Immature natural killer cell (primary cell): ENCODE data around the gene CDC42EP5. TPM values are rescaled to one million over a fixed set of nuclear protein-coding genes. Genes with fewer than 3 reads are reported as not detected.

Experiments used
- DNase-seq, 3 donors: peaks; one replicate each; pipeline ENCODE4 v3.0.0; 2022; ENCODE audit warnings: mixed read lengths in 1 of 3
- H3K27ac Mint-ChIP-seq, 6 donors: one replicate each; pipeline ENCODE4 v1.8.0; 2020; ENCODE audit warnings: mixed read lengths in 6 of 6, mild to moderate bottlenecking in 5 of 6, inconsistent platforms in 4 of 6, moderate library complexity in 3 of 6
- H3K27me3 Mint-ChIP-seq, 3 donors: one replicate each; pipeline ENCODE4 v1.8.0; 2020 to 2021; ENCODE audit warnings: low read depth in 3 of 3, mild to moderate bottlenecking in 3 of 3, mixed read lengths in 3 of 3, moderate library complexity in 3 of 3, inconsistent platforms in 1 of 3
- H3K36me3 Mint-ChIP-seq, 3 donors: one replicate each; pipeline ENCODE4 v1.8.0; 2020; ENCODE audit warnings: mixed read lengths in 3 of 3, inconsistent platforms in 2 of 3, mild to moderate bottlenecking in 2 of 3
- H3K4me1 Mint-ChIP-seq, 2 donors: one replicate each; pipeline ENCODE4 v1.8.0; 2020; ENCODE audit warnings: inconsistent platforms in 2 of 2, mild to moderate bottlenecking in 2 of 2, mixed read lengths in 2 of 2, moderate library complexity in 1 of 2
- H3K4me3 Mint-ChIP-seq, 5 donors: one replicate each; pipeline ENCODE4 v1.8.0; 2020; ENCODE audit warnings: mild to moderate bottlenecking in 5 of 5, mixed read lengths in 5 of 5, inconsistent platforms in 3 of 5, moderate library complexity in 3 of 5
- H3K9me3 Mint-ChIP-seq, 6 donors: one replicate each; pipeline ENCODE4 v1.8.0; 2020; ENCODE audit warnings: mild to moderate bottlenecking in 6 of 6, mixed read lengths in 6 of 6, inconsistent platforms in 4 of 6, moderate library complexity in 3 of 6
- polyA plus RNA-seq, 3 donors: library from polyadenylated mRNA; unstranded; fragments of 300-500 nt; fragmentation: Illumina TruSeq; gene quantifications; one replicate each; pipeline ENCODE4 v1.2.3, GENCODE V29; 2021

The CDC42EP5 gene
- polyA plus RNA-seq, 3 donors from 2014 or later, result not detected

DNA sequence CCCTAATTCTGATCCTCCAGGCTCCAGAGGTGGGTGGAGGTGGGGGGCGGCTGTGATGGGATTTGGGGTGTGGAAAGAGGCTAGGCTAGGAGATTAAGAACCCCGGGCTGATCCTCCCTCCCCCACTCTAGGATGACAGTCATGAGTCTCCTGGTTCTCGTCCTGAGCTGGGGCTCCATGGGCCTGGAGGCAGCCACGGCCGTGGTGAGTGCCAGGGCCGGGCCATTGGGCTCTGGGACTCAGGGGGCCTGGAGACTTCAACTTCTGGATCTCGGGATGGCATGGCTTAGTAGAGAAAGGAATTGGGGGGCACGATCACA, 44.0 kb downstream of the CDC42EP5 start:
- Mint-ChIP-seq H3K27ac (no peak overlapping the region), H3K27me3 (peaks cover 11 to 25% (median 19%) of the 10 kb centered on the region in 3 donors), H3K4me3 (no peak overlapping the region)

DNA sequence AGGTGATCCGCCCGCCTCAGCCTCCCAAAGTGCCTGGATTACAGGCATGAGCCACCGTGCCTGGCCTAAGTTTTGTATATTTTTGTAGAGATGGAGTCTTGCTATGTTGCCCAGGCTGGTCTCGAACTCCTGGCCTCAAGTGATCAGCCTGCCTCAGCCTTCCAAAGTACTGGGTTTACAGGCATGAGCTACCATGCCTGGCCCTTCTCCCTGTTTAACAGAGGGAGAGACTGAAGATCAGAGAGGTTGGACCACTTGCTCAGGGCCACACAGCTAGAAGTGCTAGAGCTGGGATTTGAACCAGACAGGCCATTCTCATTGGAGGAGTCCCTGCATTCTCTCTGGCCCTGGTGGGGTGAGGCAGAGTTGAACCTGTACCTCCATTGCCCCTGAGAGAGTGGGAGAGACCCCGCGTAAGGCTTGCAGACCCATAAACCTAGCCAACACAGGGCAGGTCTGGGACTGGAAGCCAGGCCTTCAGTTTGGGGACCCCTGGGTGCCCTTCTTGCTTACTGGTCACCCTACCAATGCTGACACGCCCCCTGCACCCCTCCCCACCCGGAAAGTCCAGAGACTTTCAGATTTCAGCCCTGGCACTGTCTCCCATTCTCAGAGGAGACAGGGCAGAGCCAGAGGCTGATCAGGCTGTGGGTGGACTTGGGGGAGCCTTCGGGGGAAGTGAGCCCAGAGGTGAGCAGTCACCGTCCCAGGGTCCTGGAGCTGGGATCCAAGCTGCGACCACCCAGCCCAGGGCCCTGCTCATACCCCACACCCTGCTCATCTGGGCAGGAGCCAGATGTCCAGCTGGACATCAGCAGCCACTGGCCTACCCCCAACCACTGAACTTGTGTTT, 44.5 kb downstream of the CDC42EP5 start:
- no peak for DNase-seq
- Mint-ChIP-seq H3K27me3 (peaks cover 11 to 23% (median 19%) of the 10 kb centered on the region in 3 donors), H3K9me3 (no peaks in the 10 kb centered on the region), H3K27ac (no peak overlapping the region), H3K36me3 (no peaks in the 10 kb centered on the region), H3K4me1 (peaks cover 5 to 6% of the 10 kb centered on the region in 2 donors), H3K4me3 (no peak overlapping the region)

More for the DNA sequence above, 44.0 kb downstream of the CDC42EP5 start:
- Mint-ChIP-seq H3K36me3 (no peaks in the 10 kb centered on the region), H3K4me1 (peaks cover 8 to 10% of the 10 kb centered on the region in 2 donors), H3K9me3 (no peaks in the 10 kb centered on the region)
- DNase-seq, result no peak

DNA sequence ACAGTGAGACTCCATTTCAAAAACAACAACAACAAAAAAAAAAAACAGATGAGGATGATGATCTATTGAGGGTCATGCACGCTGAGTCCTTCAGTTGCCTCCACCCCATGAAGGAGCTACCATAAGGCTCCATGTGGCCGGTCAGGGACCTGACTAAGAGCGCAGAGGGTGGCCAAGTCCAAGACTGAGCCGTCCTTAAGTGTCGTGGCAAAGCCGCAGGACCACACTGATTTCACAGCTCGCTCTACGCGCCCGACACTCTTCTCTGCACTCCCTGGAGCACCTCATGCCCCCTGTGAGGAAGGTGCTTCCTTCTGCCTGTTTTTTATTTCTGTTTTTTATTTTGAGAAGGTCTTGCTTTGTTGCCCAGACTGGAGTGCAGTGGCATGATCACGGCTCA, 45.5 kb downstream of the CDC42EP5 start:
- no peak for DNase-seq
- peaks cover 5 to 6% of the 10 kb centered on the region in 2 donors for H3K4me1 Mint-ChIP-seq
- H3K9me3 Mint-ChIP-seq, result no peaks in the 10 kb centered on the region
- H3K27me3 Mint-ChIP-seq, result peaks cover 11 to 24% (median 19%) of the 10 kb centered on the region in 3 donors
- no peak overlapping the region for H3K4me3 Mint-ChIP-seq
- H3K27ac Mint-ChIP-seq, result no peak overlapping the region
- no peaks in the 10 kb centered on the region for H3K36me3 Mint-ChIP-seq

DNA sequence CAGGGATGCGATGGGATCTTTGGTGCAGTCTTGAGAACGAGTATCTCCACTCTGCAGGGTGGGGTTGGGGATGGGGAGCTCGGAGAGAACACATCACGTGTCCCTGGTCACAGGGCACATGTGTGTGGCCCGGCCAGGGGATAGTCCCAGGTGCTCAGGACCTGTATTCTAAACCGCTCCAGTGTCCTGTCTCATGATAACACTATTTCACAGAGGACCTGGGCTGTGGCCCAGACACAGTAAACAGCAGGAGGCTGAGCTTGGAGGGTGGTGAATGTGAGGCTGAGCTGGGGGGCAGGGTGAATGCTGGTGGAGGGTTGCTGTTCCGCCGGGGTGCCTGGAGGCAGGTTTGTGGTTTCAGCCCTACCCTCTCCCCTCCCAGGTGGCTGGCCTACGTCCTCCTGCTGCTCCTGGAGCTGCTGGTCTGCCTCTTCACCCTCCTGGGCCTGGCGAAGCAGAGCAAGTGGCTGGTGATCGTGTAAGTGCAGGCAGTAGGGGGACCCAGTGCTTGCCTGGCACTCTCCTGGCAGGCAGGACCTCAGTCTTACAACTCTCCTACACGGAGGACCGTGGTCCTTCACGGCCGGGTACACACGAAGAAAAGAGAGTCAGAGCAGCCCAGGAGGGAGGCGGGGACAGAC, 46.7 kb downstream of the CDC42EP5 start:
- no peaks in the 10 kb centered on the region for H3K9me3 Mint-ChIP-seq
- DNase-seq, result no peak
- H3K27ac Mint-ChIP-seq, result no peak overlapping the region
- no peak overlapping the region for H3K4me3 Mint-ChIP-seq
- no peaks in the 10 kb centered on the region for H3K36me3 Mint-ChIP-seq
- peaks cover 11 to 24% (median 19%) of the 10 kb centered on the region in 3 donors for H3K27me3 Mint-ChIP-seq
- peaks cover 3 to 6% of the 10 kb centered on the region in 2 donors for H3K4me1 Mint-ChIP-seq

DNA sequence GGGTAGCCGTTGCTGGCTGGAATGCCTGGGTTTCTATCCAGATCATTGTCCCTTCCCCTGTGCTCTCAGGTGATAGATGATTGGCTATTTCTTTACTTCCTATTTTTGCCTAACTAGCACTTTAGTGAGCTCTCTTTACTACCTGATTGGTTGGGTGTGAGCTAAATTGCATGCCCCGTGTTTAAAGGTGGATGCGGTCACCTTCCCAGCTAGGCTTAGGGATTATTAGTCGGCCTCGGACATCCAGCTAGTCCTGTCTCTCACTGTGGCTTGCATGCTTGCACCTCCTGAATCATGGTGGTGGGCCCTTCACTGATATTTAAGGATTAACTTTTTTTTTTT, 47.7 kb downstream of the CDC42EP5 start:
- Mint-ChIP-seq H3K4me1 (no peaks in the 10 kb centered on the region), H3K27me3 (peaks cover 11 to 25% (median 19%) of the 10 kb centered on the region in 3 donors), H3K36me3 (no peaks in the 10 kb centered on the region), H3K9me3 (no peaks in the 10 kb centered on the region), H3K4me3 (no peak overlapping the region), H3K27ac (no peak overlapping the region)
- no peak for DNase-seq

DNA sequence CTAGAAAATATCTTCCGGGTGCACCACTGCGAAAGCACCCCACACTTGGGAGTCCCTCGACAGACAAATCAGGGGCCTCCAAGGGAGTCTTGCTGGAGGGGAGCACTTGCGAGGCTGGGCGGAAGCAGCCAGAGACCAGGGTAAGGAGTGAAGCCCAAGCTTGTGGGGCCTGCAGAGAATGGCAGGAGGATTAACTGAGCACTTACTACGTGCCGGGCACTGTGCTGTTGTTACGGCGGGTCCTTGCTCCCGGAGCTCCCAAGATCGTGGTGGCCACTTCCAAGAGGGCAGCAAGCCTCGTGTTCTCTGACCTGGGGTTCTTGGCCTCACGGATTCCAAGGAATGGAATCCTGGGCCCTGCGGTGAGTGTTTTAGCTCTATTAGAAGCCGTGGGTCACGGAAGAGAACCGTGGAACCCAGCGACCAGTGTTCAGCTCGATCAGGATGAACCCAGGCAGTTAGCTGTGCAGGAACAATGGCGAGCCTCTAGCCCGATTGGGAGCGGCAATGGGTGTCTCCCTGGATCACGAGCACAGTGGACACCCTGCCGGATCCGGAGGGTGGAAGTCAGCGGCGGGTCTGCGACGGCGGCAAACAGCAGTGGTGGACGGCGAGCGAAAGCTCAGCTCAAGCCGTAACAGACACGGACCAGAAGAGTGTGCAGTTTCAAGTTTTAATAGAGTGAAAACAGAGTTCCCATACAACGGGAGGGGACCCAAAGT, 48.3 kb downstream of the CDC42EP5 start:
- no peak overlapping the region for H3K4me3 Mint-ChIP-seq
- H3K9me3 Mint-ChIP-seq, result no peaks in the 10 kb centered on the region
- H3K27ac Mint-ChIP-seq, result no peak overlapping the region
- DNase-seq, result no peak
- no peaks in the 10 kb centered on the region for H3K36me3 Mint-ChIP-seq
- peaks cover 11 to 25% (median 19%) of the 10 kb centered on the region in 3 donors for H3K27me3 Mint-ChIP-seq
- no peaks in the 10 kb centered on the region for H3K4me1 Mint-ChIP-seq

DNA sequence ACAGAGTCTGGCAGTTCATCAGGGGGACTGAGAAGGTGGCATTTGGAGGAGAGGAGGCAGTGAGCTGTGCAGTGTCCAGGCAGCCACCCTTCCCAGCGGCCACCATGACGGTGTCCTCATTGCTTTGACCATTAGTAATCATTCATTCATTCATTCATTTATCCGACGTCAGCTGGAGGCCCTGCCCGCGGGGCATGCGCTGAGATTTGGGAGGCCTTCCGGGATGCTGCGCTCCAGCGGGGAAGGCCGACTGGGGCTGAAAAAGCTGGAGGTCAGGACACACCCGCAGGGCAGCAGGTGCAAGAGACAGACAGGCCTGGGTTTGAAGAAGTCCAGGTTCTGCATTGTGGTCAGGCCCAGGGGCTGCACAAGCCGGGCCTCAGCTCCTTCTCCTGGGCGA, 48.9 kb downstream of the CDC42EP5 start:
- Mint-ChIP-seq H3K27me3 (peaks cover 11 to 22% (median 19%) of the 10 kb centered on the region in 3 donors), H3K27ac (no peak overlapping the region), H3K9me3 (no peaks in the 10 kb centered on the region), H3K36me3 (no peaks in the 10 kb centered on the region), H3K4me3 (no peak overlapping the region), H3K4me1 (no peaks in the 10 kb centered on the region)
- DNase-seq, result no peak

DNA sequence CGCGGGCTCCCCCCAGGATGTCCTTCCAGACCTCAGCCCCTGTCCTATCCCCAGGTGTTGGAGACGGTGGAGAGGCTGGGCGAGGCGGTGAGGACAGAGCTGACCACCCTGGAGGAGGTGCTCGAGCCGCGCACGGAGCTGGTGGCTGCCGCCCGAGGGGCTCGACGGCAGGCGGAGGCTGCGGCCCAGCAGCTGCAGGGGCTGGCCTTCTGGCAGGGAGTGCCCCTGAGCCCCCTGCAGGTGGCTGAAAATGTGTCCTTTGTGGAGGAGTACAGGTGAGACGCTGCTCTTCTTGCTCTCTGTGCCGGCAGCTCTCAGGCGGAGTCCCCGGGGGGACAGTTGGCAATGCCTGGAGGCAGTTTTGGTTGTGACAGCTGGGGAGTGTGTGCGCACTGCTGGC, 51.0 kb downstream of the CDC42EP5 start:
- Mint-ChIP-seq H3K36me3 (peaks cover 0 to 2% (median 0%) of the 10 kb centered on the region in 3 donors), H3K4me3 (no peak overlapping the region), H3K27me3 (peaks cover 8 to 17% (median 17%) of the 10 kb centered on the region in 3 donors), H3K27ac (no peak overlapping the region), H3K9me3 (no peaks in the 10 kb centered on the region), H3K4me1 (peaks cover 15% of the 10 kb centered on the region in 2 donors)
- DNase-seq, result no peak

DNA sequence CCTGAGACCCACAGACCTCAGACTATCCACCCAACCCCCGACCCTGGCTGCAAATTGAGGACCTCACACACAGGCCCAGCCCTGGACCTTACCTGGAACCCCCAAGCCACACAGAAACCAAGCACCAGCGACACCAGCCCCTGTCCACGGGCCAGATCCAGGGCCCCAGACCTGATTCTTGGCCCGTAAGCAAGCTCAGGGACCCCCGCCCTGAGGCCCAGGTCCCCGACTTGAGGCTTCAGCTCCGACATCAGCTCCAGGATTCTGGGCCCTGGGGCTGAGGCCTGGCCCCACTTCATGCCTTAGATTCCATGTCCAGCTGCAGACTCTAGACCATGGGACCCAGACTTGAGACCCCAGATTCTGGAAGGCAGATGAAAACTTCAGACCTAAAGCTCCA, 51.6 kb downstream of the CDC42EP5 start:
- no peak for DNase-seq
- H3K4me1 Mint-ChIP-seq, result peaks cover 17 to 18% of the 10 kb centered on the region in 2 donors
- H3K27me3 Mint-ChIP-seq, result peaks cover 10 to 16% (median 16%) of the 10 kb centered on the region in 3 donors
- H3K9me3 Mint-ChIP-seq, result no peaks in the 10 kb centered on the region
- peaks cover 0 to 4% (median 0%) of the 10 kb centered on the region in 3 donors for H3K36me3 Mint-ChIP-seq
- no peak overlapping the region for H3K27ac Mint-ChIP-seq
- no peak overlapping the region for H3K4me3 Mint-ChIP-seq

DNA sequence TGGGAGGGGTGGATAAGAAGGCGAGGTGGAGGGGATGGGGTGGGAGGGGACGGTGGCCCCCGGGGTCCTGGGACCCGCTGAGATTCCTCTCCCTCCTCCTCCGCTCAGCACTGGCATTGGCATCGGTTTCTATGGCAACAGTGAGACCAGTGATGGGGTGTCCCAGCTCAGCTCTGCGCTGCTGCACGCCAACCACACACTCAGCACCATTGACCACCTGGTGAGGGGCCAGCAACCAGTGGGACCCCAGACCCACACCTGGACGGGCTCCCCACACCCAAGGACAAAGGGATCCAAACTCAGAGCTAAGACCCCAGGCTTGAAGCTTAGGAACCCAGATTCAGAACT, 52.0 kb downstream of the CDC42EP5 start:
- H3K4me1 Mint-ChIP-seq, result peaks cover 17 to 18% of the 10 kb centered on the region in 2 donors
- H3K27ac Mint-ChIP-seq, result no peak overlapping the region
- peaks cover 10 to 17% (median 14%) of the 10 kb centered on the region in 3 donors for H3K27me3 Mint-ChIP-seq
- no peak for DNase-seq
- peaks cover 0 to 4% (median 0%) of the 10 kb centered on the region in 3 donors for H3K36me3 Mint-ChIP-seq
- no peaks in the 10 kb centered on the region for H3K9me3 Mint-ChIP-seq
- H3K4me3 Mint-ChIP-seq, result no peak overlapping the region

DNA sequence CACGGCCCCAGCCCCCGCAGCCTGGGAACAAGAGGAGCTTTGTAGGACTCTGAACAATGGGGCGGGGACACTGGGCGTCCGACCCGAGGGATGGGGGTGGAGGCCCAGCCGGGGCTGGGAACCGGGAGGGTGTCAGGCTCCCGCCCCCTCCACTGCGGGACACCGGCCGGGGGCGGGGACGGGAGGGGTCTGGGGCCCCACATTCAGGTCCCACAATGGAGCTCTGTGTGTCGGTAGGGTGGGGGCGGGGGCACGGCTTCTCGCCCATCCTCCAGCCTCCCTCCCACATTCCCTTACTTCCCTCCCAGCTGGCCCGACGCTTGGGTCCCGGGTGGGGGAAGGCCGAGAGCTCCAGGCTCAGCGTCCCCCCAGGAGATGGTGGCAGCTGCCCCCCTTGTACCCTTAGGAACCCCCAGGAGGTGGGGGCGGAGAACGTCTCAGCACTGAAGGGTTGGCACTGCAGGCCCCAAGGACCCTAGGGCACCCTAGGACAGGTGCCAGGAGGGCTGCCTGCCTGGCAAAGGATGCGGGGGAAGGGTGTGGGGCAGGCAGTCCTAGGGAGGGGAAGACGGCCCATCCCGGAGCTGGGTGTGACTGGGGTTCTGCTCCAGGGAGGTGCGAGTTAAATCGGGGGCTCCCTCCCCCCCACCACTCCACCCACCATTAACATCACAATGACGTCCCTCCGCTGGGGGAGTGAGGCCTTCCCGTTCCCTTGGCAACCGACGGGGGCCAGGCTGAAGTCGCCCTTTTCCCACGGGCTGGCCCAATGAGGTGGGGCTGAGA, 52.5 kb downstream of the CDC42EP5 start:
- H3K9me3 Mint-ChIP-seq, result no peaks in the 10 kb centered on the region
- H3K27me3 Mint-ChIP-seq, result peaks cover 12 to 20% (median 19%) of the 10 kb centered on the region in 3 donors
- peaks cover 0 to 4% (median 0%) of the 10 kb centered on the region in 3 donors for H3K36me3 Mint-ChIP-seq
- no peak overlapping the region for H3K27ac Mint-ChIP-seq
- no peak for DNase-seq
- H3K4me1 Mint-ChIP-seq, result peaks cover 18 to 19% of the 10 kb centered on the region in 2 donors
- H3K4me3 Mint-ChIP-seq, result no peak overlapping the region

DNA sequence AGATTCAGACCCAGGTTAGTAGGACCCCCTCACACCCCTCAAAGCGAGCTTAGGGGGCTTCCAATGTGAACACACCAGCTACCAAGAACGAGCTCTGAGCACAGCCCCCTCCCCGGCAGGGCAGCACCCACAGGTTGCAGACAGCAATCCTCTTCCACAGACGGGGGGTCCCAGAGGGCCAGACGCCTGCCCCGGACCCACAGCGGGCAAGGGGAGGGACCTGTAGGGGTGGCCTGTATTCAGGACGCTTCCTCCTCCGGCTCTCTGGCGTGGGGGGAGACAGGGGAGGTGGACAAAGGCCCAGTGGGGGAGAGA, 53.1 kb downstream of the CDC42EP5 start:
- Mint-ChIP-seq H3K9me3 (no peaks in the 10 kb centered on the region), H3K4me1 (peaks cover 18 to 20% of the 10 kb centered on the region in 2 donors), H3K36me3 (peaks cover 0 to 4% (median 0%) of the 10 kb centered on the region in 3 donors), H3K27ac (no peak overlapping the region), H3K27me3 (peaks cover 8 to 17% (median 16%) of the 10 kb centered on the region in 3 donors), H3K4me3 (no peak overlapping the region)
- no peak for DNase-seq

DNA sequence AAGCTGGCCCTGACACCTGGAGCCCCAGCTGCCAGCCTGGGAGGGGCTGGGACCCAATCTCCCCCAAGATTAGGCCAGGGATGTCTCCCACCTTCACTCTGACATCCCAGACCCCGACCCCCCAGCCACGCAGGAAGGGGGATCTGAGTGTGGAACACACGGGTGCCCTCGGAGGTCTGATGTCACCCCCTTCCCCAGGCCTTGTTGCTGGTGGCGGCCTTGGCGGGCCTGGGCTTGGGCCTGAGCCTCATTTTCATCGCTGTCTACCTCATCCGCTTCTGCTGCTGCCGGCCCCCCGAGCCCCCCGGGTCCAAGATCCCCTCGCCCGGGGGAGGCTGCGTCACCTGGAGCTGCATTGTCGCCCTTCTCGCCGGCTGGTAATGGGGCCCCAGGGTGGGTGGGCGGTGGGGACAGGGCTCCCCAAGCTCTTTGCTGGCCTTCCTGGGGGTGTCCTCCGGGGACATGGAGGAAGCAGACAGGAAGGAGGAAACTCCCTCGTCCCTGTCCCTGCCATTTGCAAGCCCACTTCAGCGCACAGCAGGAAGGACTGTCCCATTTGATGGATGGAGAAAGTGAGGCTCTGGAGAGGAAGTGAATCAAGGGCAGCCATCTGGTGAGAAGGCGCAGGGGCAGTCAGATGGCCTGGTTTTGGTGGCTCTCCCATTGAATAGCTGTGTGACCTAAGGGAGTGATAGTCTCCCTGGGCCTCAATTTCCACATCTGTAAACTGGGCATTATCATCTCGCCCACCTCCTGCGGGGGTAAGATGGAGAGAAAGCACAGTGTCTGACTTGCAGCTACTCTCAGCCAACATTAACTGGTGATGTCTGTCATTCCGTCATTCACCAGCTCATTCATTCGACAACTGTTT, 53.9 kb downstream of the CDC42EP5 start:
- Mint-ChIP-seq H3K4me3 (no peak overlapping the region), H3K4me1 (peaks cover 18 to 24% of the 10 kb centered on the region in 2 donors), H3K27ac (no peak overlapping the region), H3K27me3 (peaks cover 12 to 19% (median 19%) of the 10 kb centered on the region in 3 donors), H3K36me3 (peaks cover 0 to 4% (median 0%) of the 10 kb centered on the region in 3 donors), H3K9me3 (no peaks in the 10 kb centered on the region)
- no peak for DNase-seq
